GM12892 (cell line): ENCODE measurements around the gene AFAP1L1.

Experiments used
- POLR2A ChIP-seq: IDR thresholded peaks from 2 replicates; pipeline ENCODE4 v1.6.1; 2011; ENCODE audit warnings: low read depth, low read length, control low read depth
- POLR2AphosphoS5 ChIP-seq: IDR thresholded peaks from 2 replicates; pipeline ENCODE4 v1.6.1; 2011; ENCODE audit warnings: low read depth, low read length, control low read depth
- TAF1 ChIP-seq: IDR thresholded peaks from 2 replicates; pipeline ENCODE4 v1.6.1; 2011; ENCODE audit warnings: low read depth, mild to moderate bottlenecking, control low read depth, low read length, borderline replicate concordance

- TF ChIP-seq POLR2AphosphoS5 (no peak), POLR2A (no peak), TAF1 (no peak)
Measured at GRCh38 chr5:149326611-149327010, 55.0 kb downstream of the AFAP1L1 start.
